ENCODE data around the gene SLC23A2. TPM values are rescaled to one million over a fixed set of nuclear protein-coding genes. Genes with fewer than 3 reads are reported as not detected.

SLC23A2 gene
- polyA plus RNA-seq, 1 of the 3 experiments (the other 2 are of a cell fraction): 14.0 TPM

Small RNA genes lying within 50 kb of the gene (small RNA-seq; reads per million reads assigned to genes)
- gene AL121890.1 (0 to 1.1 (median 0) reads per million in 7 experiments), gene RF00322 (0 reads per million in 7 experiments)

Other genes starting within 250 kb of the SLC23A2 start
- 0.39 and 0.73 TPM in 2 replicates for gene RASSF2, start 177.9 kb downstream of the SLC23A2 start, polyA plus RNA-seq (2012; rRNA removed)
- 165 and 201 TPM in 2 replicates for gene TMEM230, start 111.6 kb upstream of the SLC23A2 start, polyA plus RNA-seq (2012; rRNA removed)
- gene PCNA, start 118.4 kb upstream of the SLC23A2 start, polyA plus RNA-seq (2012; rRNA removed): 185 and 204 TPM in 2 replicates
- 13.9 and 22.7 TPM in 2 replicates for gene CDS2, start 125.5 kb upstream of the SLC23A2 start, polyA plus RNA-seq (2012; rRNA removed)